Left lobe of liver (tissue), 1 donor: ENCODE results near the gene AGTR1. TPM values are rescaled to one million over a fixed set of nuclear protein-coding genes. Genes with fewer than 3 reads are reported as not detected.

Experiments
- total RNA-seq: library from RNA; stranded (reverse); gene quantifications from one replicate; pipeline ENCODE4 v1.2.1, GENCODE V29; 2021
- donor health status: DM: no; HTN: yes; CAD: no.

AGTR1 gene
- total RNA-seq, 1 donor from 2014 or later, result 25.5 TPM

Other genes with a start within 250 kb of the AGTR1 start
- 9.3 TPM for gene CPB1, start 129.9 kb downstream of the AGTR1 start, total RNA-seq
- gene CPA3, start 167.4 kb downstream of the AGTR1 start, total RNA-seq, result 0.25 TPM